ES-I3 (cell line): ENCODE measurements around the gene SORL1.
"Not testable (repeated sequence)": the region's sequence is repeated elsewhere in the genome, so short reads cannot be mapped to it uniquely, and the experiment has no call there.

Experiments used
- H3K36me3 ChIP-seq: 2 replicates; pipeline ENCODE4 v1.6.1; 2013; ENCODE audit warnings: mild to moderate bottlenecking, low read length, control low read depth, moderate library complexity; ENCODE audit not compliant: insufficient read depth
- H3K4me1 ChIP-seq: 2 replicates; pipeline ENCODE4 v1.6.1; 2013; ENCODE audit warnings: mild to moderate bottlenecking, control low read depth, low read length; ENCODE audit not compliant: insufficient read depth
- H3K9ac ChIP-seq: 2 replicates; pipeline ENCODE4 v1.6.1; 2013; ENCODE audit warnings: low read depth, mild to moderate bottlenecking, low read length, moderate library complexity
- H3K9me3 ChIP-seq: 2 replicates; pipeline ENCODE4 v1.6.1; 2013; ENCODE audit warnings: mild to moderate bottlenecking, low read length, moderate library complexity; ENCODE audit not compliant: control insufficient read depth, insufficient read depth

Gene SORL1

GRCh38 chr11:121634273-121634672 lies 182.2 kb downstream of the SORL1 start:
- no peaks in the 10 kb centered on the region for H3K36me3 ChIP-seq
- H3K4me1 ChIP-seq = peaks cover 20% of the 10 kb centered on the region
- H3K9ac ChIP-seq = no peak overlapping the region
- H3K9me3 ChIP-seq = no peaks in the 10 kb centered on the region

- Histone ChIP-seq H3K9me3 (no peaks in the 10 kb centered on the region), H3K36me3 (no peaks in the 10 kb centered on the region), H3K9ac (no peak overlapping the region), H3K4me1 (peaks cover 20% of the 10 kb centered on the region)
Observed at GRCh38 chr11:121634889-121635288, 182.8 kb downstream of the SORL1 start.

GRCh38 chr11:121636081-121636799 lies 184.1 kb downstream of the SORL1 start:
- H3K36me3 ChIP-seq = no peaks in the 10 kb centered on the region

GRCh38 chr11:121636800-121637176 lies 184.7 kb downstream of the SORL1 start:
- Histone ChIP-seq H3K36me3 (no peaks in the 10 kb centered on the region), H3K4me1 (peaks cover 20% of the 10 kb centered on the region), H3K9ac (no peak overlapping the region), H3K9me3 (no peaks in the 10 kb centered on the region)

More at GRCh38 chr11:121636081-121636799, 184.1 kb downstream of the SORL1 start:
- H3K9me3 ChIP-seq = no peaks in the 10 kb centered on the region
- peaks cover 20% of the 10 kb centered on the region for H3K4me1 ChIP-seq
- H3K9ac ChIP-seq = no peak overlapping the region

GRCh38 chr11:121637587-121637986 lies 185.5 kb downstream of the SORL1 start:
- not testable (repeated sequence) for H3K9me3 ChIP-seq, H3K9ac ChIP-seq, H3K36me3 ChIP-seq
- H3K4me1 ChIP-seq = peaks cover 20% of the 10 kb centered on the region

GRCh38 chr11:121643479-121644186 lies 191.5 kb downstream of the SORL1 start:
- H3K36me3 ChIP-seq = no peaks in the 10 kb centered on the region
- H3K9ac ChIP-seq = no peak overlapping the region
- peaks cover 18% of the 10 kb centered on the region for H3K4me1 ChIP-seq
- H3K9me3 ChIP-seq = no peaks in the 10 kb centered on the region

- Histone ChIP-seq H3K4me1 (peaks cover 16% of the 10 kb centered on the region), H3K36me3 (no peaks in the 10 kb centered on the region), H3K9ac (no peak overlapping the region), H3K9me3 (no peaks in the 10 kb centered on the region)
Observed at GRCh38 chr11:121644187-121644512, 192.0 kb downstream of the SORL1 start.

GRCh38 chr11:121645001-121645400 lies 192.9 kb downstream of the SORL1 start:
- Histone ChIP-seq H3K4me1 (peaks cover 16% of the 10 kb centered on the region), H3K9ac (no peak overlapping the region), H3K36me3 (no peaks in the 10 kb centered on the region), H3K9me3 (no peaks in the 10 kb centered on the region)

- Histone ChIP-seq H3K9me3 (no peaks in the 10 kb centered on the region), H3K9ac (no peak overlapping the region), H3K4me1 (peaks cover 16% of the 10 kb centered on the region), H3K36me3 (no peaks in the 10 kb centered on the region)
Observed at GRCh38 chr11:121645596-121645995, 193.5 kb downstream of the SORL1 start.

- Histone ChIP-seq H3K4me1 (peaks cover 19% of the 10 kb centered on the region), H3K9me3 (no peaks in the 10 kb centered on the region), H3K36me3 (no peaks in the 10 kb centered on the region), H3K9ac (no peak overlapping the region)
Observed at GRCh38 chr11:121648306-121648705, 196.2 kb downstream of the SORL1 start.

GRCh38 chr11:121649798-121650197 lies 197.7 kb downstream of the SORL1 start:
- Histone ChIP-seq H3K9me3 (no peaks in the 10 kb centered on the region), H3K4me1 (peaks cover 20% of the 10 kb centered on the region), H3K9ac (no peak overlapping the region), H3K36me3 (no peaks in the 10 kb centered on the region)

GRCh38 chr11:121650351-121651256 lies 198.5 kb downstream of the SORL1 start:
- Histone ChIP-seq H3K36me3 (no peaks in the 10 kb centered on the region), H3K9me3 (no peaks in the 10 kb centered on the region), H3K4me1 (peaks cover 17% of the 10 kb centered on the region), H3K9ac (no peak overlapping the region)

GRCh38 chr11:121651257-121651605 lies 199.1 kb downstream of the SORL1 start:
- H3K36me3 ChIP-seq = no peaks in the 10 kb centered on the region
- H3K9me3 ChIP-seq = no peaks in the 10 kb centered on the region
- no peak overlapping the region for H3K9ac ChIP-seq
- peaks cover 17% of the 10 kb centered on the region for H3K4me1 ChIP-seq

- H3K9me3 ChIP-seq = 0 out of 2 replicates have a peak, but pooled peaks cover 4% of the 10 kb centered on the region
- H3K36me3 ChIP-seq = no peaks in the 10 kb centered on the region
- peaks cover 21% of the 10 kb centered on the region for H3K4me1 ChIP-seq
Observed at GRCh38 chr11:121652971-121653370, 200.9 kb downstream of the SORL1 start.

More at GRCh38 chr11:121652971-121653370, 200.9 kb downstream of the SORL1 start:
- H3K9ac ChIP-seq = no peak overlapping the region
